Effector CD8-positive, alpha-beta T cell (primary cell): ENCODE data around the gene CASKIN1.
"Not testable (repeated sequence)": the region's sequence is repeated elsewhere in the genome, so short reads cannot be mapped to it uniquely, and the experiment has no call there.

Experiments used
- DNase-seq: peaks from one replicate; lab custom pipeline; 2025; lab: John Stamatoyannopoulos, UW

Gene CASKIN1

DNA sequence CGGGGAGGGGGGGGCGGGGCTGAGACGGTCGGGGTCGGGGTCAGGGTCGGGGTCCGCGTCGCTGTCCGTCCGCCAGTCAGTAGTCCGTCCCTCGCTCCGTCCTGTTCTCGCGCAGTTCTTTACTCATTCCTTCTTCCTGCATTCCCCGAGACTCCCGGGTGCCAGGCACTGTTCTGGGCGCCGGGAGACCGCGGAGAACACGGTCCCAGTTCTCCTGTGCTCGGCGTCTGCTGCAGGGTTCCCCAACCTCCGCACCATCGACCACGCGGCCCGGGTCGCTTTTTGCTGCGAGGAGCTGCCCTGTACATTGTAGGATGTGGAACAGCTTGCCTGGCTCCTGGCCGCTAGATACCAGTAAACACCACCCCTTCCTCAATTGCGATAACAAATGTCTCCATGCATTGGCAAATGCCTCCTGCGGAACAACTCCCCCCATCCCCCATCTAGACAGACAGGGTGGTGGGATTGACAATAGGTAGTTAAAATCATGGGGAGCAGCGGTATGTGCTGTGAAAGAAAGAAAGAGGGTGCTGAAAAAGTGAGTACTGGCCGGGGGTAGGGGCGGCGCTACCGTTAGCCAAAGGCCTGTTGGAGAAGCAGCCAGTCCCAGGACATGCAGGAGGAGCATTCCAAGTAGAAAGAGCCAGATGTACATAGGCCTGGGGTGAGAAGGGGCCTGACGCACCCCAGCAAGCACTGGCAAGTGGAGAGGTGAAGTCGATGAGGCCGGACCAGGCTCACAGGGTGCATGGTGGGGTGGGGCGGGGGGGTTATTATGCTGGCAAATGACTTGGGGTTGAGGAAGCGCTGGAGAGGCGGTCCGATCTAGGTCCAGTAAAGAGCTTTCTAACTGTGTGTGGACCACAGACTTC, 40.2 kb downstream of the CASKIN1 start:
- DNase-seq, result no peak

DNA sequence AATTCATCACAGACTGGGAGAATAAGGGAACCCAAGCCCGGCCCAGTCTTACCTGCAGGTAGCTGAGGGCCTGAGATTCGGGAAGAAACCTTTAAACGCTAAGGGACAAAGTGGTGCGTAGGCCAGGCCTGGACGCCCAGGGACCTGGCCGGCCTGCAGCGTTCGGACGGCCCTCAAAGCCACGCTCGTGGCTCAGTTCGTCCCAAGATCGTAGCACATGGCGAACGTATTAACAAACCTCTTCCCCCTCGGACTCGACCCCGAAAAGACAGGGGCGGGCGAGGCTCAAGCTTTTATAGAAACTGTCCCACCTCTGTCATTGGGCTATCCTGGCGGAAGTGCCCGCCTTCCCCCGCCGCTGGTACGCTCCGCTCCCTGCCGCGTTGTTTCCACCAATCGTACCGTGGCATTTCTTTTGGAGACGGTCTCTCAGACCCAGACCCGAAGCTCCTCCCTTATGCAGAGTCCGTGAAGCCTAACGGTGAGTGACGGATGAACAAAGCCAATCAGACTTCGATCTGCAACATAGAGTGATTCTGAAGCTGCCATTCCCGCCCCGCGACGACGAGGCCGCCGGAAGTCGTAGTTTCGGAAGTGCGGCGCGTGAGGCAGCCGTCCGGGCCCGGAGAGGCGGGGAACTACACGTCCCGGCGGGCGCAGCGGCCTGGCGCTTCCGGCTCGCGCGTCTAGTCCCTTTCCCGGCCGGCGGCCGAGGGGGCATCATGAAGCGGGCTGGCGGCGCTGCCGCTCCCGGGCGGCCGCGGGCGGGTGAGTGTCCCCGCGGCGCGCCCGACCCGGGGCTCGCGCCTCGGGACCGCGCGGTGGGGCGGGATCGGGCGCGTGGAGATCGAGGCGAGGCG, 41.1 kb downstream of the CASKIN1 start, which contains the start of gene TRAF7:
TRAF7 (plus strand) TSS at position 692 of the 860 bp plus-strand sequence. CDS start 8,139 bp downstream, outside the sequence.
- peak; percentile 96 for DNase-seq

DNA sequence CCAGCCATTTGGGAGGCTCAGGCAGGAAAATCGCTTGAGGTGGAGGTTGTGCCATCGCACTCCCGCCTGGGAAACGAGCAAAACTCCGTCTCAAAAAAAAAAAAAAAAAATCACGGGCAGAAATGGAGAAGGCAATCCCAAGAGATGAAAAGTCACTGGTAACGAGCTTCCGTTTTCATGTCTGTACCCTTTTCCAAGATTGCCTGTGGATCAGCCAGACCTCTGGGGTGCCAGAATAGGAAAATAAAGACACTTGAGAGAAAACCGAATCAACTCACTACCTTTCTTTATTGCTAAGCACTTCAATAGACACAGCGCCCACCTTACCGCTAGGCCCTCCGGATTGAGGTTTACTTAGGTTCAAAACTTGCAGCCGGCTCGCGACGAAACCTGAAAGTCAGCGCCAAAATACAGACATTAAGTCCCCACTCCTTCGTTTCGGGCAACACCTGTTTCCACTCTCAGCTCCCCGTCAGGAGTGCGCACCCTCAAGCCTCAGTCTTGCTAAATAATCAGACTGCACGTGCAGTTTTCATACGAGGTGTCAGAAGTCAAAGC, 41.8 kb downstream of the CASKIN1 start:
- no peak for DNase-seq

DNA sequence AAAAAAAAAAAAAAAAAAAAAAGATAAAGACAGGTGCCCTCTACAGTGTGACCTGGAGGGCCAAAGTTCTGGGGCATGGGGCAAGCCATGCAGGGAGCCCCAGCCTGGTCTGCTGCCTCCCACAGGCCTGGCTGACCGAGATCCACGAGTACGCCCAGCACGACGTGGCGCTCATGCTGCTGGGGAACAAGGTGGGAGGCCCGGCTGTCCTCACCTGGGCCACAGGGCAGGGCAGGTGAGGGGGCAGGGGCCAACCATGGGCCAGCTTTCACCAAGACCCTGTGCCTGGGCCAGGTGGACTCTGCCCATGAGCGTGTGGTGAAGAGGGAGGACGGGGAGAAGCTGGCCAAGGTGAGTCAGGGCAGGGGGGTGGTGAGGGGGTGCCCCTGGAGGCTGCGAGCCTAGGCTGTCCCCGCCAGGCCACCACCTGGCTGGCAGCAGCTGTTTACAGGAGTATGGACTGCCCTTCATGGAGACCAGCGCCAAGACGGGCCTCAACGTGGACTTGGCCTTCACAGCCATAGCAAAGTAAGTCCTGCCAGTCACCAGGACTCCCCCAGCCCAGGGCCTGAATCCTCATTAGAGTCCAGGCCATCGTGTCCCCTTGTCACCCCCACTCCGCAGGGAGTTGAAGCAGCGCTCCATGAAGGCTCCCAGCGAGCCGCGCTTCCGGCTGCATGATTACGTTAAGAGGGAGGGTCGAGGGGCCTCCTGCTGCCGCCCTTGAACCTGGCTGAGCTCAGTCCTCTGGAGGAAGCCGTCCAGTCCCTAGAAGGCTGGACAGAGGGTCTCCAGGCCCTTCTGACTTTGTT, 43.5 kb downstream of the CASKIN1 start:
- no peak for DNase-seq

DNA sequence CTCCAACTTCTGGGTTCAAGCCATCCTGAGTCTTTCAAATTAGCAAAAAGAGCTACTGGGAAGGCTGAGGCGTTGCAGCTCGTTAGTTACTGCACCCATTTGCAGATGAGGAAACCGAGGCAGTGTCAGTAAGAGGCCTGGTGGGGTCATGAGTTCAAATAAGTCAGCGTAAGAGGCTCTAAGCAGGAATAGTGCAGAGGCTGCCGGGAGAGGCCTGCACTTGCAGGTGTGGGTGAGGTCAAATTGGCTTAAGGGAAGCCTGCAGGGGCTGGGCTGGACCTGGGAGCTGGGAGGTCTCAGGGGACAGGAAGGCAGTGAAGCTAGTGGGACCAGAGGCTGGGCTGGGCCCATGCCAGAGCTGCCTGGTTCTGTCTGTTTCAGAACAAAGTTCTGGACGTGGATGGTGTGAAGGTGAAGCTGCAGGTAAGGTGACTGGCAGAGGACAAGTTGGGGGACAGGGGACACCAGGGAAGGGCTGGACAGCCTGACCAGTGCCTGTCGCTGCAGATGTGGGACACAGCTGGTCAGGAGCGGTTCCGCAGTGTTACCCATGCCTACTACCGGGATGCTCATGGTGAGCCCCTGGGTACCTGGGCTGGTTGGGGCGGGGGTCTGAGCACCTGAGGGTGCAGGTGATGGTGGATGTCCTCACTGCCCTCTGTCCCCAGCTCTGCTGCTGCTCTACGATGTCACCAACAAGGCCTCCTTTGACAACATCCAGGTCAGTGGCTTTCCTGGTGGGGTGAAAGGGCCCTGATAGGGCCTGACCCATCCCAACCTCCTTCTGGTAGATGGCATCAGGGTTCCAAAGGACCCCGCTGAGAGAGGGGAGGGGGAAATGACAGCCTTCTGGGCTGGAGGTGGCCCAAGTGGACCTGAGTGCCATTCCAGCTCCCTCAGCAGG, 45.0 kb downstream of the CASKIN1 start:
- DNase-seq, result no peak

DNA sequence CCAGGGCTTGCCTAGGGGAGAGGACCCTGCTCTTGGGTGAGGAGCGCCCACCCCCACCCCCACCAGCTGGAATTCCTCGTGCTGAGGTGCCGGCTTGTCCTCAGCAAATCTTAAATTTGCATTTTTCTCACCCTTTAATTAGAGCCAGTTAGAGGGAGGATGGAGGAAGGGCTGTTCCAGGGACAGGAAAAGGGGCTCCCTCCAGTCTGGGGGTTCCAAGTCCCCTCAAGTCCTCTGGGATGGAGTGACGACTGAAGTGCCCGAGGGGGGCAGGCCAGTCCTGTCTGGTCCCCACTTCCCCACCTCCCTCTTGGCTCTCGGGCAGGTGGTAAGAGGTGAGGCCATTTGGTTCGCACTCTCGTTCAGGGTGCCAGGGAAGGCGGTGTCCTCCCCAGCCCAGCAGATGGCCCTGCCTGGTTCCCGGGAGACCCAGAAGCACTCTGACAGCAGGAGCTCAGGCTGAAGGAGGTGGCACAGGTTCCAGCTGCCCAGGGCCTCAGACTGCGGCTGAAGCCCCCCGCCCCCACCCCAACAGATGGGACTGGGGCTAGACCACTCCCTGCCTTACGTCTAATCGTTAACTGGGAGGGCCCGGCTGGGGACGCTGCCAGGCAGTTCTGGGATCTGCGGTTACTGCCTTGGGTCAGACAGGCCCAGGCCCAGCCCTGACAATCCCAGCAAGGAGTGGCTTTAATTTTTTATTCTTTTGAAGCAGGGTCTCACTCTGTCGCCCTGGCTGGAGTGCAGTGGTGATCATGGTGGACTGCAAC, 45.8 kb downstream of the CASKIN1 start:
- no peak for DNase-seq

DNA sequence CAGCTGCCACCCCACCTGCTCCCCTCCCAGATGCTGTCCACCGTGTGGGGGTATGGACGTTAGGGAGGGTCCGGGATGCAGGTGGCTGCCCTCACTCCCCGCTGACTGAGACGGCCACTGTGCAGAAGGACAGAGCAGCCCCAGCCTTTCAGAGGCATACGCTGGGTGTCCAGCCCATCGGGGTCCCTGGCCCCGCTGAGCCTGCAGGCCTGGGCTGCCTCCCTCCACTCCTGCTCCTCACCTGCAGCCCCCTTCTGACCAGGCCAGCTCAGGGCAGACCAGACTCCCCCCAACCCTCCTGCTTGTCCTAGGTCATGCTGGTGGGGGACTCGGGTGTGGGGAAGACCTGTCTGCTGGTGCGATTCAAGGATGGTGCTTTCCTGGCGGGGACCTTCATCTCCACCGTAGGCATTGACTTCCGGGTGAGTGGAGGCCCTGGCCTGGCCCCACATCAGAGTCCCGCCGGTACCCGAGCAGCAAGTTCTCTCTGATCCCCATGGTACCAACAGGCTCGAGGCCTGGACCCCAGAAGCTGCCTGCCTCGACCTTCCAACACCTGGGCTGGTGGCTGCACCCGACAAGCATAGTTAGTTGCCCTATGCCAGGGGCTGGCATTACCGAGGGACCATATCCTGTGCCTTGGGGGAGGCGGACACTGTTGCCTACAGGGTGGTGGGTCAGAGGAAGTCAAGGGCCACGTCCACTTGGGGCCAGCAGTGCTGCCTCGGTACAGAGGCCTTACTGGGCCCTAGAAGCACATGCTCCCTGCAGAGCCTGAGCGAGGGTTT, 46.6 kb downstream of the CASKIN1 start:
- no peak for DNase-seq

DNA sequence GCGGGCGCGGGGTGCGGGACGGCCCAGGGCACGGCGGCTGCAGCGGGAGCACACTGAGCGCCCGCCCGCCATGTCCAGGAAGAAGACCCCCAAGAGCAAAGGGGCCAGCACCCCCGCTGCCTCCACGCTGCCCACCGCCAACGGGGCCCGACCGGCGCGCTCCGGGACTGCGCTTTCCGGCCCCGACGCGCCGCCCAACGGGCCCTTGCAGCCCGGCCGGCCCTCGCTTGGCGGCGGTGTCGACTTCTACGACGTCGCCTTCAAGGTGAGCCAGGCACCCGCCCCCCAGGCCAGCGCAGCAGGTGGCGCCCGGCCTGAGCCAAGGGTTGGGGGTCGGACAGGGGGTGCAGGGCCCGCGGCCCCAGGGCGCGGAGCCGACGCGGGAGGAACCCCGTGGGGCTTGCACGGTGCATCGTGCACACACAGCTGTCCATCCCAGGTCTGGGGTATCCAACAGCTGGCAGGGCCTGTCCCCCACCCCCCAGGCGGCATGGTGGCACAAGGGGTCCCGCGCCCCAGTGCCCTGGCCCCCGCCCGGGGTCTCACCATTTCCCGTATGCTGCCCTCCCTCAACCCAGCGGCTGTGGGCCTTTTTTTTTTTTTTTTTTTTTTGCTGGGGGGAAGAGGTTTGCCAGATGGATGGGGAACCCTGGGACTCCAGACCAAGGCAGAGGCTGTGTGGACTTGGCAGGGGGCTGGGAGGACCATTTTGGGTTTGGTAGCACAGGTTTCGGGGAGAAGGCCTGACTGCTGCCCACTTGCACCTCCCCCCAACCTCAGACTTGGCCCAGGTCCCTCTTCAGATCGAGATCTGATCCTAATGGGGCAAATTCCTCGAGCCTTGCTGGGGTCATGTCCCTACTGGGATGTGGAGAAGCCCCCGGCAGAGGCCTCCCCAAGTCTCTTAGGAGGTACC, 47.4 kb downstream of the CASKIN1 start:
- no peak for DNase-seq

DNA sequence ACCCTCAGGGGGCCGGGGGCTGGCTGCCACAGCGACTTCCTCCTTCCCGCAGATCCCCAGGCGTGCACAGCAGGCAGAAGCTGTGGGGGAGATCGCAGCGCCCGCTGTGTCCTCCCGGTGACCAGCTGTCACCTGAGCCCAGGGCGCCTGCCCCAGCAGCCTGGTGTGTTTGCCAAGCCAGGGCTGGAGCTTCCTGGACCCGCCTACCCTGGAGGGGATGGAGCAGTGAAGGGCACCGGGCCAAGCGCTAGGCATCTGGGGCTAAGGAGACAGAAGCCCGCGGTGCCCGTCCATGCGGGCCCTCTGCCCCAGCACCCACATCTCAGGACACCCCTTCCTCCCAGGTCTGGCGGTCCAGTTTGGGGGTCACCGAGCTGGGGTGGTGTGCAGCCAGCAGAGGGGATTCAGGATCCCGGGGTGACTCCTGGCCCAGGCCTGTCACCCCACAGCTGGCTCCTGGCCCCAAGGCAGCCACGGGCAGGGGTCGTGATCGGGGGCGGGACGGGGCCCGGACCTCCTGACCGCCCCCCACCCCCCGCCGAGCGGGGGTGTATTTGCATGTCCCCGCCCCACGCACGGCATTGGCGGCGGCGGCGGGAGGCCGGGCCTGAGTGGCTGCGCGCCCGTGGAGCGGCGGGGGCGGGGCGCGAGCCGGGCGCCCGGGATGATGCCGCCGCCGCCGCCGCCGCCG, 48.3 kb downstream of the CASKIN1 start, which contains the start of gene RAB26:
RAB26 (plus strand) TSS at position 645 of the 691 bp plus-strand sequence. CDS start 159 bp downstream, outside the sequence.
- peak; percentile 35 for DNase-seq

DNA sequence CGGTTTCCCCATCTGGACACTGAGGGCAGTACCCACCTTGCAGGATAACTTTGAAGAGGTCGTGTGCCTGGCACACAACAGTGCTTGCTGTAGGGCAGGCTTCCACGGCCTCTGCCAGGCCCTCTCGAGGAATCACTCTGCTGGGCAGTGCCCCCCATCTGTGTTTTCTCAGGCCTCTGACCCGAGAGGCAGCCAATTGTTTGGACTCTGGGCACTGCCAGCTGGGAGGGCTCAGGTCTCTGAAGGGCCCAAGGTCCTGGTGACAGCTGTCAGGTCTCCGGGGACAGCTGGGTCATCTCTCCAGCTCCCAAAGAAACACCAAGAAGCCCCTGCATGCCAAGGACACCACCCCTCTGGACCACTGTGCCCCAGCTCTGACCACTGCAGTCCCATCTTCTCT, 49.0 kb downstream of the CASKIN1 start:
- DNase-seq, result no peak

DNA sequence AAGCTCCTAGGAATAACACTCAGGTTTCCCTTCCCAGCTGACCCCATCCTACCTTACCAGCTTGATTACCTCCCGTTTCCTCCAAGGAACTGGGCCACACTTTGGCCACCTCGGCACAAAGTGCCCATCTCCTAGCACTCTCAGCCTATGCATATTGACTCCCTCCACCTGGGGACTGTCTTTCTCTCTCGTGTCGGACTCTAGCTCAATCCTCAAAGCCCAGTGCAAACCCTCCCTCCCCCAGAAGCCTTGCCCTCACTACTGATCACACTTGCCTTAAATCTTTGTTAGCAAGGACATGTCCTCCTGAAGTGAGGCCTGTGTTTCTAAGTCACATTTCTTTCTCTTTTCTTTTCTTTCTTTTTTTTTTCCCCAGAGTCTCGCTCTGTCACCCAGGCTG, 50.6 kb downstream of the CASKIN1 start:
- no peak for DNase-seq

DNA sequence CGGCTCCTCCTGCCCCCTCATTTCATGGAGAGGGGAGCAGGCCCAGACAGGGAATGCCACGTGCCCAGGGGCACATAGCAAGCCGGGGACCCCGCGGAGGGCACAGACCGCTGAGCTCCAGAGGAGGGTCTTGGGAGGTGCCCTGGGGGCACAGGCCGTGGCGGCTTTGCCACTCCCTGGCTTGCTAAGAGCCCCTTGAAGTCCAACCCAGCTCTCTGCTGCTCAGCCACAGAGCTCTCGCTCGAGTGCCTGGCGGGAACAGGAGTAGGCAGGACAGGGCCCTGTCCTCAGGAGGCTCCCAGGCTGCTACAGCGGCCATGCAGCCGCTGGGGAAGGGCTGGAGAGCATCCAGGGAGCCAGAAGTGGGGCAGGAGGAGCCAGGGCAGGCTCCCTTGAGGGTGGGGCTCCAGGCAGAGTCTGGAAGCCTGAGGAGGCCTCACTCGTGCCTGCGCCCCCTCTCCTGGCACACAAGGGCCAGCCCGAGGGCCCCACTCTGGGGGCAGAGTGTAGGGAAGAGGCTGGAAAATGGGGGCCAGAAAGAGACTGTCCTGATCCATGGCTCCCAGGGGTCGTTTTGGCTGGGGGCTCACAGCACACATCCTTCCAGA, 52.4 kb downstream of the CASKIN1 start:
- no peak for DNase-seq

DNA sequence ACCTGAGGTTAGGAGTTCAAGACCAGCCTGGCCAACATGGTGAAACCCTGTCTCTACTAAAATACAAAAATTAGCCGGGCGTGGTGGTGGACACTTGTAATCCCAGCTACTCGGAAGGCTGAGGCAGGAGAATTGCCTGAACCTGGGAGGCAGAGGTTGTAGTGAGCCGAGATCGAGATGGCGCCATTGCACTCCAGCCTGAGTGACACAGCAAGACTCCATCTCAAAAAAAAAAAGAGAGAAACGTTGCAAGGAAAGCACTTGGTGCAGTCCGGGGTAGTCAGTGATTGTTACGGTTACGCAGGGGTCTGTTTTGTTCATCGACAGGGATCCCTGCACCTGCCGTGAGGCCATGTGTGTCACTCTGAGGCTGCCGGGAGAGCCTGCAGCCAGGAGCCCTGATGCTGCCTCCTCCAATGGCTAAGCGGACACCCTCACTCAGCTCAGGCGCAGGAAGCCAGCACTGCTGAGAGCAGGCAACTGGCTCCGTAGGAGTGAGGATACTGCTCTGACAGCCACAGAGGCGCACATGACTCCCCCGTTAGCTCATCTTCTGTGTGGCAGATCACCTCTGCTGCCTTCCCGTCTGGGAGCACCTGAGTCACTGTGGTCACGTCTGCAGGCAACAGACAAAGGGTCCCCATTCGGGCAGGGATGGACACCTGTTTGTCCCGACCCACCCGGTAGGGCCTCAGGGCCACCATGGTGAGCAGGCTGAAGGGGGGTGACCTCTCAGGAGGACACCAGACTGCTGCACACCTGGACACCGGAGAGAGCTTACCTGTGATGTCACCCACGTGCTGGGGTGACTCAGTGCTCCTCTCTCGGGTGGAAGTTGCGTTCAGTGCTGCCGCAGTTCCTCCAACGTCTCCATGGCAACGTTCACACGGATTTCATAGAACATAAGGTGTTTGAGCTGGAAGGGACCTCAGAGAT, 53.2 kb downstream of the CASKIN1 start:
- no peak for DNase-seq

DNA sequence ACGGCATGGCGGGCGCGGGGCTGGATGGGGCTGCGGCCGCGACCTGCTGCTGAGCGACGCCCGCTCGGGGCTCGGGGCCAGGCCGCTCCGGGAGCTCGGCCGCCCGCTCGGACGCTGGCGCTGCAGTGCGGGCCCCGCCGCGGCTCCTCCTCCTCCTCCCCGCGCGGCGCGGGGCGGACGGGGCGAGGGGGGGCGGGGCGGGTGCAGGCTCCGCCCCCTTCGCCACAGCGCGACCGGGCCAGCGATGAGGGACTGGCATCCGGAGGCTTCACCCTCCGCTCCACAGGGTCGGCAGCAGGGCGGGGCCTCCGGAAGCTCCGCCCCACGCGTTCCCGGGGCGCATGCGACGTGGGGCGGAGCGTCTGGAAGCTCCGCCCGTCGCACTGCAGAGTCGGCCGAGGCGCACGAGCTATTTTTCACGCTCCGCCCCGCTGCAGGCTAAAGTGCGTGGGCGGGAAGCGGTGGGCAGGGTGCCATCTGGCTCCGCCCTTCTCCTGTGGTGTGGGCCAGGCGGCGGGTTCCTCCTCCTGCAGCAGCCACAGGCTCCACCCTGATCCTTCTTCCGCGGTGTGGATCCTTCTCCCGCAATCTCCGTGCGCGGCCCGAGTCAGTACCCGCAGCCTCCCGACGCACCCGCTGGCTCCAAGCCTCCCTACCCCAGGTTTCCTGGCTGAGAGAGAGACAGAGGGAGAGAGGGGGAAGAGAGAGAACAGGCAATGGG, 60.5 kb downstream of the CASKIN1 start, which contains the start of gene PKD1:
PKD1 (minus strand) TSS at position 129 of the 721 bp plus-strand sequence. CDS start 209 bp downstream, outside the sequence.
- peak; percentile 94 for DNase-seq

DNA sequence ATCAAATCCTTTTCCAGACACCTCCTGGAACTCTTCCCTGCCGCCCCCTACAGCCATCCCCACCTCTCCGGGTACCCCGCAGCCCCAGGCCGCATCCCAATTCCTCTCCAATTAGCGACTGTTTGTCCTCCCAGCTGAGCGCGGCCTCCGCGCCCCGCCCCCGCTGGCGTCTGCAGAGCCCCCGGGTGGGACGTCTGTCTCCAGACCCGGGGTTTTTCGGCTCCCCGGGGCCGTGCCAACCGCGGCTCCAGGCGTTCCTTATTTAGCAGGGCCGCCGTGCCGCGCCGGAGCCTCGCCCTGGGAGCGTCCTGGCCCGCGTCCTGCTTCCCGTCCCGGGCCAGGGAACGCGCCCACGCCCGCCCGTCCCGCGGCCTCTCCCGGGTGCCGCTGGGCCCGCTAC, 61.3 kb downstream of the CASKIN1 start:
- DNase-seq, result not testable (repeated sequence)
